ENCODE results near the gene MFSD2B.
"Not testable (repeated sequence)": the region's sequence is repeated elsewhere in the genome, so short reads cannot be mapped to it uniquely, and the experiment has no call there.

The MFSD2B gene

DNA sequence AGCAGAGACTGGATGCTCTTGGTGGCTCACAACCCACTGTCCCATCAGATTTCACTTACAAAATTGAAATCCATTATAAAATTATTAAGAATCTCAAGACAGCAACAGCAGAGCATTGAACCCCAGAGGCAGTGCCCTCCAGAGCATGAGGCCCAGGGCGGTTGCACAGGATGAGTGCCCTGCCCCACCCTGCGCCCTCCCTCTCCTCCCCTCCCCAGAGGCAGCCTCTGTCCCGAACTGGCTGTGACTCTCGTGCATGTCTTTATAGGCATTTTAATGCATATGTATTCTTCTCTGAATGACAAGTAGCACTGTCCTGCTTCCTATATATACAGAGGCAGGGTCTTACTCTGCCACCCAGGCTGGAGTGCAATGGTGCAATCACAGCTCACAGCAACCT lies 10.4 kb downstream of the MFSD2B start:
- no peak for DNase-seq

DNA sequence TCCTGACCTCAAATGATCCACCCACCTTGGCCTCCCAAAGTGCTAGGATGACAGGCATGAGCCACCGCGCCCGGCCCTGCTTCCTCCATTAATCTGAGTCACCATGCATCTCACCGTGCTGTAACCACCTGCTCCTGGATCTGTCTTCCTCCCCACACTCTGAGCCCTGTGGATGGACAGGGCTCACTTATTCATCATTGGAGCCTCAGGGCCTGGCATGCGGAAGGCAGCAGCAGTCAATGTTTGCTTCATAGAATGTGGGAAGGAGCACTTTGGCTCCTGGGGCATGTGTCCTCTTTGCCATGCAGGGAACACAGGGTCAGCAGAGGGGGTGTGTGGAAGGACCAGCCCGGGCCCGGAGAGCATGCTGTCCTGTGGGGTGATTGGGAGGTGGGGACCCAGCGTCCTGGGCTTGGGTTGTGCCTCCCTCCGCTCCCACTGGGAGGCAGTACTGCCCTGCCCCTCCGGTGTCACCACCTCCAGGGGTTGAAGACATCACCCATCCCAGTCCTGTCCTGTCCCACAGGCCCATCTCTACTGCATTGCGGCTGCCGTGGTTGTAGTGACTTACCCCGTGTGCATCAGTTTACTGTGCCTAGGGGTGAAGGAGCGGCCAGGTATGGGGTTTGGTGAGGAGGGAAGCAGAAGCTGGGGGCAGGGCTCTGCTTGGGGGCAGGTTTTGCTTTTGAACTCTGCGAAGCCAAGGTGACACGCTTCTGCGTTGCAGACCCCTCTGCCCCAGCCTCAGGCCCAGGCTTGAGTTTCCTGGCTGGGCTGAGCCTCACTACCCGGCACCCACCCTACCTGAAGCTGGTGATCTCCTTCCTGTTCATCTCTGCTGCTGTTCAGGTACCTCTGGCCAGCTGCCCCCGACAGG lies 11.5 kb downstream of the MFSD2B start:
- no peak for DNase-seq

DNA sequence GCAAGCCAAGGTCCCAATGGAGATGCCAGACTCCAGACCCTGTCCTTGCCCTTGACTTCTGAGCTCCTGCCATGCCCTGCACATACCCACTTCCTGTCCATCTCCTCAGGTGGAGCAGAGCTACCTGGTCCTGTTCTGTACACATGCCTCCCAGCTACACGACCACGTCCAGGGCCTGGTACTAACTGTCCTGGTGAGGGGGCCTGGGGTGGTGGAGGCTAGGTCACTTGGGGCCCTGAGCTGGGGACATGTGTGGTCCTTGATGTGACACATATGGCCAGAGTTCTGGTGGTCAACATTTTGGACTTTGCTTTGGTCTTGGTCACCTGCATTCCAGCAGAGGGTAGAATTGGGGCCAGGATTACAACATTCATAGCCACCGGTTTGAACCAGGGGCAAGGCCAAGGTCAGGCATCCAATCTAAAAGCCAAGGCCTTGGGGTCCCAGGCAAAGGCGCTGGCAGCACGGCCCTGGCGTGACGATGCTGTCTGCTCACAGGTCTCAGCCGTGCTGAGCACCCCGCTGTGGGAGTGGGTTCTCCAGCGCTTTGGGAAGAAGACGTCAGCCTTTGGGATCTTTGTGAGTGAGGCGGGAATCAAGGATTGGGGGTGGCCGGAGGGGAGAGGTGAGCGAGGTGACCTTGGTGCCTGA lies 12.6 kb downstream of the MFSD2B start:
- no peak for DNase-seq

DNA sequence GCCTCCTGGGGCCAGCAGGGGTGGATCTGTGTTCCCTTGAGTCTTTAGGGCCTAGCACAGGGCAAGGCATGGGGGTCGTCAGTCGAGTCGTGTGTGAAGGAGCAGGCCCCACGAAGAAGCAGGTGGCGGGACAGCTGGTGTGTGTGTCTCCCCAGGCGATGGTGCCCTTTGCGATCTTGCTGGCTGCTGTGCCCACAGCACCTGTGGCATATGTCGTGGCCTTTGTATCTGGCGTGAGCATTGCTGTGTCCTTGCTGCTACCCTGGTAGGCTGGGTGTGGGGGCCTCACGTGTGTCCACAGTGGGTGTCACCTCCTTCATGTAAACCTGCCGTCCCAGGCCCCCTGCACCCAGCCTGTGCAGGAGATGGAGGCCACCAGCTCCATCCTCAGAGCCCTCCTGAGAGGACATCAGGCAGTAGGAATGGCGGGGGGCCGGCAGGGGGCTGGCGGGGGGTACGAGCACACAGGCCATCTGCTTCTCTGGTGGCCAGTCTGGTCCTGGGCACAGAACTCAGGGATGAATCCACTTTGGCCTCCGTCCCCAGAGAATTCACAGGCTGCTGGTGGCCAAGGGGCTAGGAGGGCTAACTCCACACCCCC lies 13.2 kb downstream of the MFSD2B start:
- no peak for DNase-seq

DNA sequence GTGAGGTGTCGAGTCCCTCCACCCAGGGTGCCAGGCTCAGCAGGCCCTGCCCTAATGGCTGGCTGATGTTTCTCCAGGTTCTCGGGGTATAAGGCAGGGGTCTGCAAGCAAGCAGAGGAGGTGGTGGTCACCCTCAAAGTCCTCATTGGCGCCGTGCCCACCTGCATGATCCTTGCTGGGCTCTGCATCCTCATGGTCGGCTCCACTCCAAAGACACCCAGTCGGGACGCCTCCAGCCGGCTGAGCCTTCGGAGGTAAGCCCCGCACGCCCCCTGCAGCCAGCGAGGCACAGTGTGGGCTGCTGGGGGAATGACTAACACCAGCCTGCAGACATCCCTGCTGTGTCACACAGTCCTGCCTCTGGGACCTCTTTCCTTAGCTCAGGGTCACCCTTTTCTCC lies 14.1 kb downstream of the MFSD2B start:
- no peak for DNase-seq

DNA sequence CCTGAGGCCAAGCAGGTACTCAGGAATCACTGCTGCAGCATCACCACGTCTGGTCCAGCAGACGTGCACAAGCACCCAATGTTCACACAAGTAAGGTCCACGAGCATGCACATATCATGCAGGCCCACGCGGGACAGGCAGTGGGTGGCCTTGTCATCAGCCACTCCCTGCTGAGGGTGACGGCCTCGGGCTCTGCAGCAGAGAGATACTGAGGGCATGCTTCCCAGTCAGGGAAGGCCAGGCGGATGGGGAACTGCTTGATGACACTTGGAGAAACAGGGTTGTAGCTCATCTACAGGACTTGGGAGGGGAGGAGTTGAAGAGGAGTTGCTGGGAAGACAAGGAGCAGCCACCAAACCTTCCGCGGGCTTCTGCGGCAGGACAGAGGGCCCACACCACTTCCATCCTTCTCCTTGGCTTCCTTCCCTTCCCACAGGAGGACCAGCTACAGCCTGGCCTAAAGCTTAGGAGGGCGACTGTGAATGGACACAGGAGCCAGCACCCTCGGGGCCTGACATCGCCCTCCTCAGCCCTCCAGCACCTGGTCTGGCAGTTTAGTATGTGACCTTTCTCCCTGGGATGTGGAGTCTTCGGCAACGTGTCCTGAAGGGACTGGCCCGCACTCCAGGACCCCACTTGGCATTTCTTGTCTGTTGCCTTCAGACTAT lies 15.2 kb downstream of the MFSD2B start:
- no peak for DNase-seq

DNA sequence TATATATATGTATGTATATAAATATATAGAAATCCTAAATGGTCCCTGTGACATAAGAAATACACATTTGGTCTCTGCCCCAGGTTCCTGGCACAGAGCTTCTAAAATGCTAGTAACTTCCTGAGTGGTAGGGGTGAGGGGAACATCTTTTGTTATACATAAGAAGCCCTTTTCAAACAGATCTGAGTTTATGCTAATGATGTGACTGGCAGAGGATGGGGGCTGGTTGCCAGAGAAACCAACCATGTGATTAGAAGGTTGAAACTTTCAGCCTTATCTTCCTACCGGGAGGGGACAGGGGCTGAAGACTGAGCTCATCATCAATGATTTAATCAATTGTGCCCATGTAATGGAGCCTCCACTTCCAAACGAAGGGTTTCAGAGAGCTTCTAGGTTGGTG lies 16.3 kb downstream of the MFSD2B start:
- no peak for DNase-seq

DNA sequence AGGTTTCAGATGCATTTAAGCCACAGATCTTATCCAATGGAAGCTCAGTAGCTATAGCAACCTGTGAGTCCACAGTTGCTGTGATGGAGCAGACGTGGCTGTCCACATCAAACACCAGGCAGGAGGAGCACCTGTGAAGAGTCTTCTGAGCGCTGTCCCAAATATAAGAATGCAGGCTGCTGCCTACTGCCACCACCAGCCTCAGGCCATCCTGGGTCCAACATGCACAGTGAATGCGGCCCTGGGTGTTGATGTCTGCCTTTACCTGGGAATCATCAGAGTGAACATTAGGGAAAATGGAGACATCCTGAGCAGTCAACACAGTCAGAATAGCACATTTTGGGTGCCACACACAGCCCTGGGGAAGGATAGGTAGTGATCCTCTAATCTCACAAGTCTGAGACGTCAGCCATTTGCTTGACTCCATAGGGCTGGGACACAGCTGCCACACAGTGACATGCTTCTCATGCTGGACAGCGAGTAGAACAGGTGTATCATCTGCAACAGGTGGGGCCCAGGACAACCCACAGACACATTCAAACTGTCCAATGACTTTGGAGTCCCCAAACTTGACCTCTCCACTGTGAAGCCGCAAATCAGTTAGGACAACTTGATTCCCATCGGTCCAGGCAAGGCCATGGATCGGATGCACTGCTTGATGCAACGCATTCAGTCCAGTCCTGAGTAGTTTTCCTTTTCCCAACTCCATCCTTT lies 29.1 kb downstream of the MFSD2B start:
- no peak for DNase-seq

DNA sequence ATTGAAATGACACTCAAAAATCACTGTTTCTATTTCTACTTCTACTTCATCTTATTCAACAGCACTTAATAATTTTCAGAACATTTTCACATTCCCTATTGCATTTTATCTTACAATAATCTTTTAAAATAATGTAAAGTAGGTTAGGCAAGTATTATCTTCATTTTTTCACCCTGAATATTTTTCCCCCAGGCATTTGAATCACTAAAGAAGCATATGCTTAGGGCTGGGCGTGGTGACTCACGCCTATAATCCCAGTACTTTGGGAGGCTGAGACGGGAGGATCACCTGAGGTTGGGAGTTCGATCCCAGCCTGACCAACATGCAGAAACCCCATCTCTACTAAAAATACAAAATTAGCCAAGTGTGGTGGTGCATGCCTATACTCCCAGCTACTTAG lies 30.6 kb downstream of the MFSD2B start:
- no peak for DNase-seq

DNA sequence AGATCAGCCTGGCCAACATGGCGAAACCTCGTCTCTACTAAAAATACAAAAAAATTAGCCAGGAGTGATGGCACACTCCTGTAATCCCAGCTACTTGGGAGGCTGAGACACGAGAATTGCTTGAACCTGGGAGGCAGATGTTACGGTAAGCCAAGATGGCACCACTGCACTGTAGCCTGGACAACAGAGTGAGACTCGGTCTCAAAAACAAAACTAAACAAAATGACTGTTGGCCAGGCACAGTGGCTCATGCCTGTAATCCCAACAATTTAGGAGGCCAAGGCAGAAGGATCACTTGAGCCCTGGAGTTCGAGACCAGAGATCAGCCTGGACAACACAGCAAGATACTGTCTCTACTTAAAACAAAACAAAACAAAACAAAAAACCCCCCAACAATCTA lies 33.2 kb downstream of the MFSD2B start:
- DNase-seq = not testable (repeated sequence)

DNA sequence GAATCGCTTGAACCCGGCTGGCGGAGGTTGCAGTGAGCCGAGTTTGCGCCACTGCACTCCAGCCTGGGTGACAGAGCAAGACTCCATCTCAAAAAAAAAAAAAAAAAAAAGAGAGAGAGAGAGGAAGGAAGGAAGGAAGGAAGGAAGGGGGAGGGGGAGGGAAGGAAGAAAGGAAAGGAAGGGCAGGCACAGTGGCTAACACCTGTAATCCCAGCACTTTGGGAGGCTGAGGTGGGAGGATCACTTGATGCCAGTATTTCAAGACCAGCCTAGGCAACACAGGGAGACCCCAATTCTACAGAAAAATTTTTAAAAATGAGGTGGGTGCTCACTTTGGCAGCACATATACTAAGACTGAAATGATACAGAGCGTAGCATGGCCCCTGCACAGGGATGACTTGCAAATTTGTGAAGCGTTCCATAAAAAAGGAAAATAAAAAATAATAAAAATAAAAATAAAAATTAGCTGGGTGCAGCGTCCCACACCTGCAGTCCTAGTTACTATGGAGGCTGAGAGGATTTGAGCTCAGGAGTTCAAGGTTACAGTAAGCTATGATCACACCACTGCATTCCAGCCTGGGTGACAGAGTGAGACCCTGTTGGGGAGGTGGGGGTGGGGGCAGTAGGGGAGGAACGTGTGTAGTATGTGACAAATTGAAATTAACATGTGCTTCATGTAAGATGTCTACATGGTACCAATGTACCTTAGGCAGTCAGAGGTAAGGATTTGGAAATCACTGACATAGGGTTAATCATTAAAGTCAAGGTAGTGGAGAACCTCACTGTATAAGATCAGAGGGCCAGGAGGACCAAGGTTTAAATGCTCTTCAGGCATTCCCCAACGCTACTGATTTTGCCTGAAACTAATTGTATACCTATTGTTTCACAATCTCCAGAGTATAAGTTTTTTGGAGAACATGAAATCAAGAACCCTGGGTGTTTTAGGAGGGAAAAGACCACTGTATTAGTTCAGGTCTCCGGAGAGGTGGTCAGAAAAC lies 35.9 kb downstream of the MFSD2B start:
- DNase-seq = no peak

DNA sequence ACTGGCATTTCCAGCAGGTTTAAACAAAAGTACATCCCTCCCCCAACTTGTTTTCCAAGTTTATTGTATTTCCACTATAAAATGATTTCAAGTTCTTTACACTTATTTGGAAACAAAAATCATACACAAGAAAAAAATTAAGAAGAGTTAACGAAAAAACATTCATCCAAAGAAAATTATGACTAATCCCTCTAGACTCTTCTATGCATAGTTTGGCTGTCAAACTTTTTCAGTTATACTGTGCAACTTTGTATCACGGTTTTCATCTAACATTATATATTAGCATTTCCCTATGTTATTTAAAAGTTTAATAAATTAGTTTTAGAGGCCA lies 36.7 kb downstream of the MFSD2B start:
- no peak for DNase-seq

DNA sequence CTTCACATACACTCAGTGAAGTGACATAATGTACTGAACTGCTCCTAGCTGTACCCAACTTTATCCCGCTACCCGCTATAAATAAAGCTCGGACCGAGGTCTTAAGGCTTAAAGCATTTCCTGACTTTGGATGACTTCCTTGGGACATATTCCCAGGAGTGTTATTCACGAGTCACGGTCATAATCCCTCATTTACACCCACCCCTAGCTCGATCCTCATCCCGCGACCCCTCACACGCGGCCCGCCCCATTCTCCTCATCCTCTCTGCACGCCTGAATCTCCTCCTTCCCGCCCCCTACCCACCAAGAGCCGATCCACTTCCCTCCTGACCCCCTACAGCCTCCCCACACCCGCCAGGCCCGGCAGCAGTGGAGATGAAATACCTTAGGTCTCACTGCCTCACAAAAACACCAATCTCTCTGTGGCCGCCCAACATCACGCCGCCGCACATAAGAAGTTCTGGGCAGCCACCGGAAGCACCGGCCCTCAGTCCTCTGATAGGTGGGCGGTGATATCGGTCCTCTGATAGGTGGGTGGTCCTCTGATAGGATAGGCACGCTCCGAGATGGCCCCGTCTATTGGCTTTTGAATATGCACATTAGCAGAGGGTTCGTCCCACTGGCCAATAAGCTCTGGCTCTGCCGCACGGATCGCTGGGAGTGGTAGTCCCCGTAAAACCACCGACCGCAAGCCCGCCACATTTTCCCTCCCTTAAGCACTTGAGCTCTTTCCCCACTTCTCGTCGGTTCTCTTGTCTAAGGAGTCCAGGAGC lies 37.2 kb downstream of the MFSD2B start, which contains the start of gene WDCP:
Gene WDCP, minus strand, starts transcription at position 462 of the 773 bp plus-strand sequence. CDS start 7,897 bp downstream, outside the sequence.
- peak; percentile 93 for DNase-seq

DNA sequence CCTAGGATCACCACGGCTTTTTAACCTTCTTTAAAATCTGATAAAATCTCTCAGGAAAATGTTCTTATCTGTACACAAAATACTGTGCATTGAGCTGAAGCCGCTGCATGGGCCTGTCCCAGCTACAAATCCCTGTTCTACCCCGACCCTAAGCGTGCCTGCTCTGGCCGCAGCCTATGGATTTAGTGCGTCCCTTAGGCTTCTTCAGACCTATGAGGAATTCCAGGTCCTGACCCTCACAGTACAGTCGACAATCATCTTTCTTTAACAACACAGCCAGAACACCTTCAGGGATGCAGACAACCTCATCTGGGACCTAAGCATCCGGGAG lies 37.8 kb downstream of the MFSD2B start:
- DNase-seq = no peak

DNA sequence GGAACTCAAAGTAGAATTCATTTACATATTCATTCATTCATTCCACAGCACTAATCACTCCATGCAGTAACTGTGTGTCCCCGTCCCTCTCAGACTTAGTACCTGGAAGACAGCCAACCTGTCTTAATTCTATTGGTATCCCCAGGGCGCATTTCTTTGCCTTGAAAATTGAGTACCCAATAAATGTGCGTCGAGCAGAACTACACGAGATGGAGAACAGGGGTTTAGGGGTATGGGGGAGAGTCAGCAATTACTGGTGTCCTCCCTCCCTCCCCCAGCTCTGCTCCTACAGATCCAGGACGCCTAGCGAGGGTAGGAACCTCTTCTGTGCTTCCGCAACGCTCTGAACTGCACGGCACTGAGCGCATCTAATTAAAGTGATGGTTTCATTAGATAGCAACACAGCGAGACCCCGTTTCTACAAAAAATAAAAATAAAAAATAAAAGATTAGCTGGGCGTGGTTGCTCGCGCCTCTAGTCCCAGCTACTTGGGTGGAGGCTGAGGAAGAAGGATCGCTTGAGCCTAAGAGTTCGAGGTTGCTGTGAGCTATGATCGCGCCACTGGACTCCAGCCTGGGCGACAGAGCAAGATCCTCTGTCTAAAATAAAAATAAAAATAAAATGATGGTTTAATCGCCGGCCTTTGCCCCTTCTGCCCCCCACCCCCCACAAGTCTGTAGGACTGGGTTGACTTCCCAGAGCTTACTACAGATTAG lies 39.0 kb downstream of the MFSD2B start:
- no peak for DNase-seq

DNA sequence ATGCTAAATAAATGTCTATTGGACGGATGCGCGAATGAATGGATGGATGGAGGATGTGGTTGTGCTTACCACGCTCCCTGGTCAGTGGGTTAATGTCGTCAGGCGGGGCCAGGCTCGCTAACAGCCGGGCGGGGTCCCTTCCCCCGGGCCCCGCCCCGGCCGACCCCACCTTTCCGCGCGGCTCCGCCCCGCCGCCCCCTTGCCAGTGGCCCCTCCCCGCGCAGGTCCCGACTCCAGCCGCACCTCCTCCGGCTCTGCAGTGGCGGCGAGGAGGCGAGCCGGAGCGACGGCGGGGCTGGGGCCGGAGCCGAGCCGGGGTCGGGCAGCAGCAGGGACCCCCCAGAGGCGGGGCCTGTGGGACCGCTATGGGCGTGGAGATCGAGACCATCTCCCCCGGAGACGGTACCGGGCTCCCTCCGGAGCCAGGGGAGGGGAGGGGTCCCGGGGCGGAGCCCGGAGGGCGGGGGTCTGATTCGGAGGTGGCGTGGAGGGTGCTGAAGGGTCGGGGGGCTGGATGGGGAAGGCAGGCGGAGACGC lies 39.7 kb downstream of the MFSD2B start, which contains the start of gene FKBP1B:
Gene FKBP1B, plus strand, starts transcription at position 257 of the 537 bp plus-strand sequence. Its CDS starts 109 bp downstream, at position 366.
- DNase-seq = peak; percentile 5

DNA sequence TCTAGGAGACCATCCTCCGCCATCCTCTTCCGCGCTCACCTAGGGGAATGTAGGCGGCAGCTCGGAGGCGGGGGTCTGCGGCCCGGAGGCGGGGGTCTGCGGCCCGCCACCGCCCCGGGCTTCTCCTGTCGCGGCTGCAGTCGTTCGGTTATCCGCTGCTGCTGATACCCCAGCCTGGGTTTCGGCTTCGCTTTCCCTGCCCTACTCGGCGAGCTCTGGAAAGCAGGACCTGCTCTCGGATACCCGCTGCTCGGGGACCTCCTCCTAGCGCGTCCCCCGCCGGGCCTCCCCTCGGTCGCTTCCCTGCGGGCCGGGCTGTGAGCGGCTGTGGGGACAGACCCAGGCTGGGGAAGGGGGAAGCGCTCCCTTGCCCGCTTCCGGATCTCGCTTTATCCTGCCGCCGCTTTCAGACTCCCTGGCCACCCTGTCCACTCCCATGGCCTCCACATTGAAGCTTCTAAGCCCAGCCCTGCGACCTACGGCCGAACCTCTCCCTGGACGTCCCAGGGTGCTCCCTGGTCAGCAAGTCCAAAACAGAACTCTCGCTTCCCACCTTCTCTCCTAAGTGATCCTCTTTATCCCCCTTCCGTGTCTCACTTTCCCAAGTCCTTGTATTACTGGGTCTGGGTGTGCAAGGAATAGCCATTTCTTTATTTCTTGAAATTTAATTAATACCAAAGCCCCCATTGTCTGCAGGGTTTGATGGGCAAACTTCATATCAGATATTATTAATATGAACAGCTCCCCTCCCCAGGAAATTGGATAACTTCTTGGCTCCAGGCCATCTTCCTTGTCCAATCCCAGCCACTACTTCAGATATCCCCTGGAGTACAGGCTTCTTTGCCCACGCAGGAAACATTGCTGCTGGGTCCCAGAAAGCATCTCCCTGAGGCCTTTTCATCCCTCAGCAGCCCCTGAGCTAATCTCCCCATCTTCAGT lies 40.4 kb downstream of the MFSD2B start:
- no peak for DNase-seq

DNA sequence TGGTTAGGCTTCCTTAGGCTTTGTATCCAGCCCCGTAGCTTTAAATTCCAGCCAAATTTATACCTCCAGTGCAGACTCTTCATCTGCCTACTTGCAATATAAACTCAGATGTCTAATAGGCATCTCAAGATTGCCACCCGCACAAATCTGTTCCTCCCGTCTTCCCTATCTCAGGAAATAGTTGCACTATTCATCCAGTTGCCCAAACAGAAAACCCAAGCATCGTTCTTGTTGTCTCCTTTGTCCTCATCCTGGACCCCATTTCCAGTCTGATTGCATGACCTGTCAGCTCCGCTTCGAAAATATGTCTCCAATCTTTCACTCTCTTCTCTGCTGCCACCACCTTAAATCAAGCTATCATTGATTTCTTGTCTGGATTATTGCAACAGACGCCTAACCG lies 41.9 kb downstream of the MFSD2B start:
- DNase-seq = no peak

DNA sequence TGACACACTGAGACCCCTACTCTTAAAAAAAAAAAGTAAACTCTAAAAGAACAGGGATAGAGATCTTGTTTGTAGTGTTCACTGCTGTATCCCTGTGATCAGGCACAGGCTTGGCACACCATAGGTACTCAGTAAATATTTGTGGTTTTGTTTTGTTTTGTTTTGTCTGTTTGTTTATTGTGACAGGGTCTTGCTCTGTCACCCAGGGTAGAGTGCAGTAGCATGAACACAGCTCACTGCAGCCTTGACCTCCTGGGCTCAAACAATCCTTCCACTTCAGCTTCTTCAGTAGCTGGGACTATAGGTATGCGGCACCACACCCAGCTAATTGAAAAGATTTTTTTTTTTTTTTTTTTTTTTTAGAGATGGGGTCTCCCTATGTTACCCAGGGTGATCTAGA lies 43.1 kb downstream of the MFSD2B start:
- DNase-seq = no peak

Data from NCI-H1092 (cell line).